ENCODE measurements around the gene PPP2R1B.

- TF ChIP-seq EZH2phosphoT487 (conservative IDR thresholded peaks at IDR 0.05; ENCODE audit: low read length) (no peak), CTCF (IDR thresholded peaks at IDR 0.05; ENCODE audit: insufficient read depth, low read length, poor library complexity, severe bottlenecking) (no peak)
Measured at GRCh38 chr11:111811445-111811844, 45.3 kb upstream of the PPP2R1B start.

All from SU-DHL-6 (cell line).